Coronary artery (tissue), 2 donors: ENCODE results near the gene GOLM1.
"Not testable (repeated sequence)": the region's sequence is repeated elsewhere in the genome, so short reads cannot be mapped to it uniquely, and the experiment has no call there.

Experiments
- DNase-seq: peaks from one replicate; pipeline ENCODE4 v3.0.0-alpha.2; 2017; ENCODE audit warnings: low spot score
- H3K27ac ChIP-seq, 2 donors: fragments of 200-600 bp; sonication (generic); one replicate each; pipeline ENCODE4 v1.5.1; 2016 to 2019
- H3K4me3 ChIP-seq: fragments of 200-600 bp; sonication (generic); 2 replicates; pipeline ENCODE4 v1.5.1; 2016; ENCODE audit warnings: mild to moderate bottlenecking, moderate library complexity
- TF ChIP-seq, protein P1 (sequence below): fragments of 200-600 bp; sonication (generic); IDR thresholded peaks from one replicate; pipeline ENCODE4 v1.5.1; 2019; ENCODE audit warnings: antibody characterized with exemption

GOLM1 gene, protein sequence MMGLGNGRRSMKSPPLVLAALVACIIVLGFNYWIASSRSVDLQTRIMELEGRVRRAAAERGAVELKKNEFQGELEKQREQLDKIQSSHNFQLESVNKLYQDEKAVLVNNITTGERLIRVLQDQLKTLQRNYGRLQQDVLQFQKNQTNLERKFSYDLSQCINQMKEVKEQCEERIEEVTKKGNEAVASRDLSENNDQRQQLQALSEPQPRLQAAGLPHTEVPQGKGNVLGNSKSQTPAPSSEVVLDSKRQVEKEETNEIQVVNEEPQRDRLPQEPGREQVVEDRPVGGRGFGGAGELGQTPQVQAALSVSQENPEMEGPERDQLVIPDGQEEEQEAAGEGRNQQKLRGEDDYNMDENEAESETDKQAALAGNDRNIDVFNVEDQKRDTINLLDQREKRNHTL

DNA sequence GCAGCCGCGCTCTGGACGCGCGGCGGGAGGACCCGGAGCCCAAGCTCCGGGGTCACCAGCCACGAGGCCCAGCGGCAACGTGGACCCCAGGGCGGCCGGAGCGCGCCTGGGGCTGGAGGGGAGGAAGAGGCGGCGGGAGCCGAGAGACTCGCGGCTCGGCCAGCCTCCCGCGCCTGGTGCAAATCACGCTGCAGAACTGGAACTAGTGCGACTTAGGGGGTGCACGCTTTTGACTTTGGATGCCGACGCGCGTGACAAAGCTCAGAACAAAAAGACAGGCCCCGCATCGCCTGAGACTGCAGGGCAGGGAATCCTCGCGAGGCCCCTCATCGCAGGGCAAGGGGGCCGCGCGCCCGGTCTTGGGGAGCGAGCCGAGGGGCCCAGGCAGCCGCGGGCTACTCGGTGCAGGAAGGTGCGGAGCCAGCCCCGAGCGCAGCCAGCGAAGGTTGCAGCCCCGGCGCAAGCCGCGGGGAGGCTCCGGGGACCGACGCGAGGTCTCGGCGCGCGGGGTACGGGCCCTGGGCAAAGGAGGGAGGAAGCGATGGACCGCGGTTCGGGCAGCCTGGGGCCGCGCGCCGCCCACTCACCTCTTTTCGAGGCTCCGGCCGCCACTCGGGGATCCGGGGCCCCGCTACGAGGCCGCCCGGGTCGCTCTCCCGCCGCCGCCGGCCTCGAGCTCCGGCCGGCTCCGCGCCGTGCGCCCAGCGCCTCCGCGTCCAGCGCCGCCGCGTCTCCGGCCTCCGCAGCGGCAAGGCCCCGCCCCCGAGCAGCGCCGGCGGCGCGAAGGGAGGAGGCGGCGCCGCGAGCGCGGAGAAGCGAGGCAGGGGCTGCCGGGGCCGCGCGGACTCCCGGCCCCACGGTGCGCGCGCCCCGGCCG is at the start of gene GOLM1:
Gene GOLM1 (minus strand): TSS at position 735 of the 877 bp plus-strand sequence. CDS start 20,238 bp downstream, outside the sequence.
- no peak for DNase-seq
- Histone ChIP-seq H3K27ac (peak within 1 kb of the TSS; percentile 65 to 81), H3K4me3 (peak within 1 kb of the TSS; percentile 73)
- TF ChIP-seq, protein P1, sequence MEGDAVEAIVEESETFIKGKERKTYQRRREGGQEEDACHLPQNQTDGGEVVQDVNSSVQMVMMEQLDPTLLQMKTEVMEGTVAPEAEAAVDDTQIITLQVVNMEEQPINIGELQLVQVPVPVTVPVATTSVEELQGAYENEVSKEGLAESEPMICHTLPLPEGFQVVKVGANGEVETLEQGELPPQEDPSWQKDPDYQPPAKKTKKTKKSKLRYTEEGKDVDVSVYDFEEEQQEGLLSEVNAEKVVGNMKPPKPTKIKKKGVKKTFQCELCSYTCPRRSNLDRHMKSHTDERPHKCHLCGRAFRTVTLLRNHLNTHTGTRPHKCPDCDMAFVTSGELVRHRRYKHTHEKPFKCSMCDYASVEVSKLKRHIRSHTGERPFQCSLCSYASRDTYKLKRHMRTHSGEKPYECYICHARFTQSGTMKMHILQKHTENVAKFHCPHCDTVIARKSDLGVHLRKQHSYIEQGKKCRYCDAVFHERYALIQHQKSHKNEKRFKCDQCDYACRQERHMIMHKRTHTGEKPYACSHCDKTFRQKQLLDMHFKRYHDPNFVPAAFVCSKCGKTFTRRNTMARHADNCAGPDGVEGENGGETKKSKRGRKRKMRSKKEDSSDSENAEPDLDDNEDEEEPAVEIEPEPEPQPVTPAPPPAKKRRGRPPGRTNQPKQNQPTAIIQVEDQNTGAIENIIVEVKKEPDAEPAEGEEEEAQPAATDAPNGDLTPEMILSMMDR: no peak

DNA sequence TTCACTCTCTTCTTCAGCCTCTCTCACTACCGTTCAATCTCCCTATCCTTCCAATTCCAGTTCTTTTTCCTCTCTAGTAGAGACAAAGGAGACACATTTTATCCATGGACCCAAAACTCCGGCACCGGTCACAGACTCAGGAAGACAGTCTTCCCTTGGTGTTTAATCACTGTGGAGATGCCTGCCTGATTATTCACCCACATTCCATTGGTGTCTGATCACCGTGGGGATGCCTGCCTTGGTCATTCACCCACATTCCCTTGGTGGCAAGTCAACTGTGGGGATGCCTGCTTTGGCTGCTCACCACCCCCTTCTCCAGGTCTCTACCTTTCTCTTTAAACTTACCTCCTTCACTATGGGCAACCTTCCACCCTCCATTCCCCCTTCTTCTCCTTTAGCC is 47.3 kb upstream of the GOLM1 start:
- not testable (repeated sequence) for H3K27ac ChIP-seq, DNase-seq, H3K4me3 ChIP-seq

DNA sequence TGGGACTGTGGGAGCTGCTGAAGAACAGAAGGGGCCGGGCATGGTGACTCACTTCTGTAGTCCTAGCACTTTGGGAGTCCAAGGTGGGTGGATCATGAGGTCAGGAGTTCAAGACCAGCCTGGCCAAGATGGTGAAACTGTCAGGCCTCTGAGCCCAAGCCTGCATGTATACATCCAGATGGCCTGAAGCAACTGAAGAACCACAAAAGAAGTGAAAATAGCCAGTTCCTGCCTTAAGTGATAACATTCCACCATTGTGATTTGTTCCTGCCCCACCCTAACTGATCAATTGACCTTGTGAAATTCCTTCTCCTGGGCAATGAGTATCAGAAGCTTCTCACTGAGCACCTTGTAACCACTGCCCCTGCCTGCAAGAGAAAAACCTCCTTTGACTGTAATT is 46.6 kb upstream of the GOLM1 start:
- not testable (repeated sequence) for DNase-seq

DNA sequence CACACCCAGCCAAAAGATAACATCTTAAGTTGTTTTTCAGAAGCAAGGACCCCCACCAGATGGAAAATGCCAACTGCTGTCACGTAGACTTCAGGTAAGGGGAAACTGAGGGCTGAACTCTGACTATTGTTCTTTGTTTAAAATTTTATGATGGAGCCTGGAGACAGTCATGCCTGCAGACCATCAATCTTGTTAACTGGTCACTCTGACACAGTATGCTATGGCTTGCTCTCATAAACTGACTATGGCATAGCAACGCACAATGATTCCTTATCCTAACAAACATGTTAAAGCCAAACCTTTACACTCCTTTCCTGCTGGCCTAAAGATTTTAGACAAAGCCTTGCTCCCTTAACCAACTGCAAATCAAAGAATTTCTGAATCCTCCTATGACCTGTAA is 43.6 kb upstream of the GOLM1 start:
- DNase-seq: no peak
- TF ChIP-seq, protein P1: no peak
- H3K27ac ChIP-seq: no peak overlapping the region
- H3K4me3 ChIP-seq: no peak overlapping the region

More for the DNA sequence above, 46.6 kb upstream of the GOLM1 start:
- H3K27ac ChIP-seq, H3K4me3 ChIP-seq: not testable (repeated sequence)

DNA sequence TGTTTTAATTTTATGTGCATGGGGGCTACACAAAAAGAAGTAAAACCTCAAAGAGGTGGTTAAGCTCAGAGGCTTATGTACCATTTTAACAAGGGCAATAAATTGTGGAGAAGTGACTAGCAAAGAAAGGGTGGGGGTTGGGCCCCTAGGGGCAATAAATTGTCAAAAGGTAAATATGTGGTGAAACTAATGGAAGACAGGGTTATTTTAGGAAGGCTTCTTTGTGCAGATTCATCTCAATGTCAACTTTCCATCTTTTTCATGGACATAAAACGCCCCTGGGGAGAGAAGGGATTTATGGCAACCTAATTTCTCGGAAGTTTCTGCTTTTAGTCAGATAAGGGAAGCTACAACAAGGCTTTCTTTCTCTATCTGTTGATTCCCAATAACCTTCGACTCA is 42.5 kb upstream of the GOLM1 start:
- H3K4me3 ChIP-seq: no peak overlapping the region
- TF ChIP-seq, protein P1: no peak
- no peak for DNase-seq
- H3K27ac ChIP-seq: no peak overlapping the region

DNA sequence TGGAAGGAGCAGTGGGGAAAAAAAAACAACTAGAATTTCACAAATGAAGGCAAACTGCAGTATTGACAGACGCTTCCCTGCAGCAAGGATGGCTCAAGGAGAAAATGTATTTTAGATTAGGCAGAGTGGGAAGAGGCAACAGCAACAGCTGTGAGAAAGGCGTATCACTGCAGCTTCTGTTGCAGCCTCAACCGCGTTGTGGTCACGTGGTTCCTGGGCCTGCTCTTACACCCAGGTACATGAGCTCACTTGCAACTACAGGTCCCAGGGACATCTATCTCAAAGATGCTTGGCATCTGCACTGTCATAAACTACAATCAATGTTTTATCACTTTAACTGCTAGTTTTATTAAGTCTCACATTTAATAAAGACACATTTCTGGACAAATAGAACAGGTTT is 36.0 kb upstream of the GOLM1 start:
- Histone ChIP-seq H3K4me3 (no peak overlapping the region), H3K27ac (no peak overlapping the region)
- DNase-seq: no peak
- TF ChIP-seq, protein P1: no peak

DNA sequence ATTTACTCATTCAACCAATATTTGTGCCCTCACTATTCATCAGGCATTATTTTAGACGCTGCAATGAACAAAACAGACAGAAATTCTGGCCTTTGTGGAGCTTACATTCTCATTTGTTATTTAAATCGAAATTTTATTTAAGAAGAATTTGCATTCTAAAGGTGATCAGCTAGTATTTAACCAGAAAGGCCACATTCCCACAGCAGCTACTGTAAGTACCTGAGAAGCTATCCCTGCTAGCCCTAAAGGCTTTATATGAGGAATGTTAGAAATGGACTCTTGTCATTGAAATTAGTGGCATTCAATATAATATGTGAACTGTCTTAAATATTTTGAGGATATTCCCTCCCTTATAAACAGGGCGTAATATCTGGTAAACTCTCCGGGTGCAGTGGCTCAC is 35.0 kb upstream of the GOLM1 start:
- no peak for DNase-seq
- no peak overlapping the region for H3K27ac ChIP-seq
- H3K4me3 ChIP-seq: no peak overlapping the region
- TF ChIP-seq, protein P1: no peak
